Nephron (organoid): Measurements from ENCODE around the gene DOCK9.

Experiments used
- H3K27ac Mint-ChIP-seq, 3 experiments: 2 replicates each; pipeline ENCODE4 v1.8.0; 2020; ENCODE audit warnings: mixed read lengths in 3 of 3, mild to moderate bottlenecking in 2 of 3, moderate library complexity in 1 of 3
- H3K27me3 Mint-ChIP-seq: 2 replicates; pipeline ENCODE4 v1.8.0; 2021; ENCODE audit warnings: low read depth, mild to moderate bottlenecking, moderate library complexity, mixed read lengths
- H3K36me3 Mint-ChIP-seq: 2 replicates; pipeline ENCODE4 v1.8.0; 2020; ENCODE audit warnings: low read depth, mixed read lengths
- H3K4me1 Mint-ChIP-seq: 2 replicates; pipeline ENCODE4 v1.8.0; 2020; ENCODE audit warnings: mixed read lengths
- H3K4me3 Mint-ChIP-seq, 3 experiments: 2 replicates each; pipeline ENCODE4 v1.8.0; 2020; ENCODE audit warnings: mild to moderate bottlenecking in 3 of 3, mixed read lengths in 3 of 3, moderate library complexity in 2 of 3
- H3K9me3 Mint-ChIP-seq: 2 replicates; pipeline ENCODE4 v1.8.0; 2020; ENCODE audit warnings: mixed read lengths
- CTCF ChIP-seq, 3 experiments: fragments of 200-600 bp; sonication (generic); IDR thresholded peaks; one replicate each; pipeline ENCODE4 v1.5.0; 2021; ENCODE audit warnings: antibody characterized with exemption in 3 of 3; ENCODE audit not compliant: unreplicated experiment in 3 of 3

Gene DOCK9

GRCh38 chr13:98847780-98848179, 130.1 kb downstream of the DOCK9 start:
- peaks cover 29% of the 10 kb centered on the region for H3K4me1 Mint-ChIP-seq
- H3K27me3 Mint-ChIP-seq: no peaks in the 10 kb centered on the region
- H3K36me3 Mint-ChIP-seq: peaks cover 10% of the 10 kb centered on the region
- H3K4me3 Mint-ChIP-seq: no peak overlapping the region
- H3K27ac Mint-ChIP-seq: no peak overlapping the region
- no peaks in the 10 kb centered on the region for H3K9me3 Mint-ChIP-seq
- no peak for TF ChIP-seq CTCF (IDR thresholded peaks at IDR 0.05; ENCODE audit: unreplicated experiment in 3 of 3)

GRCh38 chr13:98846986-98847385, 130.9 kb downstream of the DOCK9 start:
- no peak overlapping the region for H3K27ac Mint-ChIP-seq
- no peak overlapping the region for H3K4me3 Mint-ChIP-seq
- H3K27me3 Mint-ChIP-seq: no peaks in the 10 kb centered on the region
- H3K9me3 Mint-ChIP-seq: no peaks in the 10 kb centered on the region
- peaks cover 10% of the 10 kb centered on the region for H3K36me3 Mint-ChIP-seq
- TF ChIP-seq CTCF (IDR thresholded peaks at IDR 0.05; ENCODE audit: unreplicated experiment in 3 of 3): no peak
- H3K4me1 Mint-ChIP-seq: peaks cover 32% of the 10 kb centered on the region

GRCh38 chr13:98846521-98846920, 131.3 kb downstream of the DOCK9 start:
- Mint-ChIP-seq H3K9me3 (no peaks in the 10 kb centered on the region), H3K27me3 (no peaks in the 10 kb centered on the region), H3K36me3 (peaks cover 10% of the 10 kb centered on the region), H3K27ac (no peak overlapping the region), H3K4me3 (no peak overlapping the region), H3K4me1 (peaks cover 32% of the 10 kb centered on the region)
- no peak for TF ChIP-seq CTCF (IDR thresholded peaks at IDR 0.05; ENCODE audit: unreplicated experiment in 3 of 3)

- H3K9me3 Mint-ChIP-seq: no peaks in the 10 kb centered on the region
- no peak for TF ChIP-seq CTCF (IDR thresholded peaks at IDR 0.05; ENCODE audit: unreplicated experiment in 3 of 3)
- H3K4me1 Mint-ChIP-seq: peaks cover 32% of the 10 kb centered on the region
- H3K27me3 Mint-ChIP-seq: no peaks in the 10 kb centered on the region
- H3K27ac Mint-ChIP-seq: peak overlapping the region in 2 of 3 experiments; percentile 9 to 40
- peaks cover 10% of the 10 kb centered on the region for H3K36me3 Mint-ChIP-seq
- H3K4me3 Mint-ChIP-seq: no peak overlapping the region
These were observed 132.1 kb downstream of the DOCK9 start for GRCh38 chr13:98845742-98846141.

- TF ChIP-seq CTCF (IDR thresholded peaks at IDR 0.05; ENCODE audit: unreplicated experiment in 3 of 3): no peak
- H3K4me3 Mint-ChIP-seq: no peak overlapping the region
- H3K27ac Mint-ChIP-seq: no peak overlapping the region
- no peaks in the 10 kb centered on the region for H3K27me3 Mint-ChIP-seq
- H3K9me3 Mint-ChIP-seq: no peaks in the 10 kb centered on the region
- H3K36me3 Mint-ChIP-seq: peaks cover 10% of the 10 kb centered on the region
- H3K4me1 Mint-ChIP-seq: peaks cover 39% of the 10 kb centered on the region
These were observed 133.8 kb downstream of the DOCK9 start for GRCh38 chr13:98844021-98844420.

- Mint-ChIP-seq H3K27me3 (no peaks in the 10 kb centered on the region), H3K27ac (no peak overlapping the region), H3K9me3 (no peaks in the 10 kb centered on the region), H3K4me1 (peaks cover 43% of the 10 kb centered on the region), H3K4me3 (no peak overlapping the region), H3K36me3 (peaks cover 10% of the 10 kb centered on the region)
- no peak for TF ChIP-seq CTCF (IDR thresholded peaks at IDR 0.05; ENCODE audit: unreplicated experiment in 3 of 3)
These were observed 134.4 kb downstream of the DOCK9 start for GRCh38 chr13:98843482-98843877.
